Measurements from ENCODE around the gene POLR2J3. TPM values are rescaled to one million over a fixed set of nuclear protein-coding genes. Genes with fewer than 3 reads are reported as not detected.
"Not testable (repeated sequence)": the region's sequence is repeated elsewhere in the genome, so short reads cannot be mapped to it uniquely, and the experiment has no call there.

Gene POLR2J3
- 47.8 and 57.6 TPM in 2 replicates for polyA plus RNA-seq (2012; rRNA removed)
- 22.1 and 25.9 TPM in 2 replicates for polyA plus RNA-seq (2012; cell fraction: cytosol; rRNA removed)
- 82.2 and 181 TPM in 2 replicates for polyA plus RNA-seq (2012; cell fraction: nucleus; rRNA removed)

- 0 out of 2 replicates have a peak, but pooled peaks have one; percentile 17 for TF ChIP-seq MAX (IDR thresholded peaks at IDR 0.05; ENCODE audit: low read depth)
- peak; percentile 44; the same call in 1 of the 2 replicates for TF ChIP-seq SIN3A (IDR thresholded peaks at IDR 0.05; ENCODE audit: borderline replicate concordance, low read depth, low read length)
- peak; percentile 76 for TF ChIP-seq GABPA (IDR thresholded peaks at IDR 0.05; ENCODE audit: low read depth)
- peak; percentile 39; the same call in 1 of the 2 replicates for TF ChIP-seq POLR2AphosphoS5 (IDR thresholded peaks at IDR 0.05; ENCODE audit: low read depth, low read length)
- peak; percentile 72; the same call in 1 of the 2 replicates for TF ChIP-seq TAF1 (IDR thresholded peaks at IDR 0.05; ENCODE audit: borderline replicate concordance, low read depth, low read length)
- 0 out of 4 replicates have a peak, but pooled peaks of 1 of the 2 experiments have one; percentile 11 for TF ChIP-seq EP300 (IDR thresholded peaks at IDR 0.05; ENCODE audit: borderline replicate concordance in 1 of 2, low read depth in 1 of 2, low read length in 1 of 2)
- 0 out of 2 replicates have a peak, but pooled peaks have one; percentile 54 for TF ChIP-seq MXI1 (IDR thresholded peaks at IDR 0.05; ENCODE audit: low read depth, low read length)
- TF ChIP-seq NRF1 (IDR thresholded peaks at IDR 0.05; ENCODE audit: low read depth, low read length): peak; percentile 67
- peak; percentile 62 for TF ChIP-seq CTCF (IDR thresholded peaks at IDR 0.05)
- TF ChIP-seq ELF1 (IDR thresholded peaks at IDR 0.05): peak; percentile 72
- H4K20me1 ChIP-seq (ENCODE audit: insufficient read depth); H3K27me3 ChIP-seq (ENCODE audit: insufficient read depth); DNase-seq; POLR2A ChIA-PET; H3K79me2 ChIP-seq (ENCODE audit: insufficient read depth); H3K36me3 ChIP-seq (replicated peaks in 1 of 2; ENCODE audit: control insufficient read depth in 1 of 2, insufficient read depth in 2 of 2, low read length in 1 of 2); H3F3A ChIP-seq (replicated peaks; ENCODE audit: insufficient read depth); H3K9me2 ChIP-seq; H3K9me3 ChIP-seq; CTCF ChIA-PET; H3K4me1 ChIP-seq (ENCODE audit: control insufficient read depth in 1 of 2, insufficient read depth in 2 of 2, low read depth in 1 of 2, low read length in 1 of 2): not testable (repeated sequence)
- peak within 1 kb of the TSS; percentile 78 for H3K4me2 ChIP-seq
- peak within 1 kb of the TSS; percentile 60 to 97 for H3K4me3 ChIP-seq (ENCODE audit: low read depth in 2 of 2, low read length in 1 of 2)
- H2AFZ ChIP-seq (ENCODE audit: low read depth): peak within 1 kb of the TSS; percentile 91
- WGBS (ENCODE audit: low lambda C conversion rate): under 1% methylated on average over 52 of the region's 64 CpGs
- peak within 1 kb of the TSS; percentile 61 to 64; a peak in 3 of 4 replicates for H3K27ac ChIP-seq (ENCODE audit: low read depth in 2 of 2, low read length in 1 of 2)
- H3K9ac ChIP-seq: peak within 1 kb of the TSS; percentile 79
Observed at GRCh38 chr7:102572261-102573239, at the start of gene POLR2J3. POLR2J3 (minus strand) TSS chr7:102572583; CDS start chr7:102572521, 62 bp downstream.

GRCh38 chr7:102618122-102618521 lies 45.7 kb upstream of the POLR2J3 start:
- H2AFZ ChIP-seq (ENCODE audit: low read depth); POLR2A ChIA-PET: not testable (repeated sequence)
- WGBS (ENCODE audit: low lambda C conversion rate): 85% methylated on average over 4 of the region's 8 CpGs

GRCh38 chr7:102616507-102617125 lies 44.2 kb upstream of the POLR2J3 start, which contains the start of gene RASA4:
RASA4 (minus strand) TSS chr7:102616756; CDS start chr7:102616689, 67 bp downstream.
- peak within 1 kb of the TSS in 1 of 2 experiments; percentile 46; a peak in 2 of 4 replicates for H3K4me3 ChIP-seq (ENCODE audit: low read depth in 2 of 2, low read length in 1 of 2)
- H3K9ac ChIP-seq: peak within 1 kb of the TSS; percentile 43; the same call in 1 of the 2 replicates
- H3K9me2 ChIP-seq; H3K27ac ChIP-seq (ENCODE audit: low read depth in 2 of 2, low read length in 1 of 2); H3K27me3 ChIP-seq (ENCODE audit: insufficient read depth); H2AFZ ChIP-seq (ENCODE audit: low read depth); DNase-seq; H4K20me1 ChIP-seq (ENCODE audit: insufficient read depth); H3K36me3 ChIP-seq (replicated peaks in 1 of 2; ENCODE audit: control insufficient read depth in 1 of 2, insufficient read depth in 2 of 2, low read length in 1 of 2); H3F3A ChIP-seq (replicated peaks; ENCODE audit: insufficient read depth); POLR2A ChIA-PET; H3K79me2 ChIP-seq (ENCODE audit: insufficient read depth); H3K4me1 ChIP-seq (ENCODE audit: control insufficient read depth in 1 of 2, insufficient read depth in 2 of 2, low read depth in 1 of 2, low read length in 1 of 2); CTCF ChIA-PET; H3K9me3 ChIP-seq: not testable (repeated sequence)
- WGBS (ENCODE audit: low lambda C conversion rate): 2% methylated on average over 14 of the region's 62 CpGs
- peak within 1 kb of the TSS; percentile 55; the same call in 1 of the 2 replicates for H3K4me2 ChIP-seq

More at GRCh38 chr7:102618122-102618521, 45.7 kb upstream of the POLR2J3 start:
- H3F3A ChIP-seq (replicated peaks; ENCODE audit: insufficient read depth); H3K9me3 ChIP-seq; H3K79me2 ChIP-seq (ENCODE audit: insufficient read depth); H3K4me2 ChIP-seq; H4K20me1 ChIP-seq (ENCODE audit: insufficient read depth); H3K9me2 ChIP-seq; DNase-seq; H3K27ac ChIP-seq (ENCODE audit: low read depth in 2 of 2, low read length in 1 of 2); H3K36me3 ChIP-seq (replicated peaks in 1 of 2; ENCODE audit: control insufficient read depth in 1 of 2, insufficient read depth in 2 of 2, low read length in 1 of 2); H3K4me3 ChIP-seq (ENCODE audit: low read depth in 2 of 2, low read length in 1 of 2); H3K9ac ChIP-seq; CTCF ChIA-PET; H3K27me3 ChIP-seq (ENCODE audit: insufficient read depth); H3K4me1 ChIP-seq (ENCODE audit: control insufficient read depth in 1 of 2, insufficient read depth in 2 of 2, low read depth in 1 of 2, low read length in 1 of 2): not testable (repeated sequence)

GRCh38 chr7:102615930-102616329 lies 43.5 kb upstream of the POLR2J3 start:
- H3K27me3 ChIP-seq (ENCODE audit: insufficient read depth); H3K4me1 ChIP-seq (ENCODE audit: control insufficient read depth in 1 of 2, insufficient read depth in 2 of 2, low read depth in 1 of 2, low read length in 1 of 2); H3K36me3 ChIP-seq (replicated peaks in 1 of 2; ENCODE audit: control insufficient read depth in 1 of 2, insufficient read depth in 2 of 2, low read length in 1 of 2); DNase-seq; POLR2A ChIA-PET; H3K9ac ChIP-seq; H2AFZ ChIP-seq (ENCODE audit: low read depth); CTCF ChIA-PET; H4K20me1 ChIP-seq (ENCODE audit: insufficient read depth); H3K9me3 ChIP-seq; H3F3A ChIP-seq (replicated peaks; ENCODE audit: insufficient read depth); H3K4me2 ChIP-seq; H3K4me3 ChIP-seq (ENCODE audit: low read depth in 2 of 2, low read length in 1 of 2); H3K79me2 ChIP-seq (ENCODE audit: insufficient read depth); H3K27ac ChIP-seq (ENCODE audit: low read depth in 2 of 2, low read length in 1 of 2); H3K9me2 ChIP-seq: not testable (repeated sequence)
- WGBS (ENCODE audit: low lambda C conversion rate): no CpG with 5 or more reads among the region's 10 CpGs

Measured in SK-N-SH (cell line).